Ovary (tissue), 3 donors: Measurements from ENCODE around the gene ADAMTS5.

Experiments used
- CTCF ChIP-seq, 3 donors: fragments of 450-650 bp in 2 of 3; fragments of 200-600 bp in 1 of 3; IDR thresholded peaks; one replicate each; pipeline versions ENCODE4 v1.5.1 to v1.8.0; 2016 to 2022; ENCODE audit warnings: antibody characterized with exemption in 3 of 3, mild to moderate bottlenecking in 1 of 3
- EP300 ChIP-seq: sonication (generic); formaldehyde crosslinking; IDR thresholded peaks from one replicate; pipeline ENCODE4 v1.6.1; 2017; ENCODE audit warnings: antibody characterized with exemption
- donor health status: DM: no; HTN: no; CAD: no.

- no peak for TF ChIP-seq CTCF (IDR thresholded peaks at IDR 0.05)
- no peak for TF ChIP-seq EP300
These were observed 17.1 kb downstream of the ADAMTS5 start for GRCh38 chr21:26949830-26950229.
